Medulla oblongata (tissue), 1 donor: Measurements from ENCODE around the gene CD9.

Source experiments
- DNase-seq: peaks from one replicate; pipeline ENCODE4 v3.0.0-alpha.2; 2015; ENCODE audit errors: extremely low spot score

CD9 gene

GRCh38 chr12:6221146-6221545 lies 20.9 kb downstream of the CD9 start:
- DNase-seq = no peak

- DNase-seq = peak; percentile 62
Observed at GRCh38 chr12:6222078-6222654, 22.0 kb downstream of the CD9 start.

- peak; percentile 4 for DNase-seq
Observed at GRCh38 chr12:6223545-6223944, 23.3 kb downstream of the CD9 start.

GRCh38 chr12:6224550-6224949 lies 24.4 kb downstream of the CD9 start:
- DNase-seq = peak; percentile 89

- no peak for DNase-seq
Observed at GRCh38 chr12:6225630-6226001, 25.4 kb downstream of the CD9 start.

- DNase-seq = peak; percentile 85
Observed at GRCh38 chr12:6226002-6226678, 25.9 kb downstream of the CD9 start.

- DNase-seq = no peak
Observed at GRCh38 chr12:6226679-6227051, 26.5 kb downstream of the CD9 start.

GRCh38 chr12:6228535-6229223 lies 28.5 kb downstream of the CD9 start:
- no peak for DNase-seq

- DNase-seq = peak; percentile 82
Observed at GRCh38 chr12:6229224-6230218, 29.3 kb downstream of the CD9 start.

- DNase-seq = peak; percentile 98
Observed at GRCh38 chr12:6230321-6231110, 30.3 kb downstream of the CD9 start.

- peak; percentile 46 for DNase-seq
Observed at GRCh38 chr12:6231359-6232268, 31.4 kb downstream of the CD9 start.

- DNase-seq = peak; percentile 82
Observed at GRCh38 chr12:6233121-6233971, 33.1 kb downstream of the CD9 start.

- DNase-seq = no peak
Observed at GRCh38 chr12:6234214-6234613, 34.0 kb downstream of the CD9 start.

- no peak for DNase-seq
Observed at GRCh38 chr12:6234906-6235305, 34.7 kb downstream of the CD9 start.

GRCh38 chr12:6235499-6235898 lies 35.3 kb downstream of the CD9 start:
- DNase-seq = peak; percentile 59

GRCh38 chr12:6235906-6236640 lies 35.9 kb downstream of the CD9 start:
- DNase-seq = no peak

- DNase-seq = no peak
Observed at GRCh38 chr12:6236641-6236940, 36.4 kb downstream of the CD9 start.

GRCh38 chr12:6237830-6238229 lies 37.6 kb downstream of the CD9 start:
- DNase-seq = no peak

GRCh38 chr12:6238875-6239274 lies 38.7 kb downstream of the CD9 start:
- DNase-seq = no peak
